Stimulated activated CD4-positive, alpha-beta T cell treated with anti-CD3 and anti-CD28 coated beads, Interleukin-1b, Interleukin-23, amount 100 ng/mL, for 48 hours (primary cell): ENCODE results near the gene ALPK1.
"Not testable (repeated sequence)": the region's sequence is repeated elsewhere in the genome, so short reads cannot be mapped to it uniquely, and the experiment has no call there.

Experiments used
- DNase-seq: peaks from one replicate; pipeline ENCODE4 v3.0.0-alpha.2; 2020

The ALPK1 gene

DNA sequence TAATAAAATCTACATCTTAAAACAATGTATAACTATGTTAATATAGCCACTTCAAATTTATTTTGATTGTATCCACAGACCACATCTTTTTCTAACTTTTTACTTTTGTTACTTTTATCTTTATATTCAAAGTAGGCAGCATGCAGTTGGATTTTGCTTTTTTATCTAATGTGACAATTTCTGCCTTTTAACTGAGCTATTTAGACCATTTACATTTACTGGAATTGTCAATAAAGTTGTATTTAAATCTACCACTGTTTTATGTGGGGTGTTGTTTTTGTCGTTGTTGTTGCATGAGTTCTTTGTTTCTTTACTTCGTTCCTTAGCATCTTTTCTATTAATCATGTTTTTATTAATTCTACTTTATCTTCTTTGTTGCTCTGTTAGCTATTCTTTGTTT is 176.8 kb downstream of the ALPK1 start:
- DNase-seq: no peak

DNA sequence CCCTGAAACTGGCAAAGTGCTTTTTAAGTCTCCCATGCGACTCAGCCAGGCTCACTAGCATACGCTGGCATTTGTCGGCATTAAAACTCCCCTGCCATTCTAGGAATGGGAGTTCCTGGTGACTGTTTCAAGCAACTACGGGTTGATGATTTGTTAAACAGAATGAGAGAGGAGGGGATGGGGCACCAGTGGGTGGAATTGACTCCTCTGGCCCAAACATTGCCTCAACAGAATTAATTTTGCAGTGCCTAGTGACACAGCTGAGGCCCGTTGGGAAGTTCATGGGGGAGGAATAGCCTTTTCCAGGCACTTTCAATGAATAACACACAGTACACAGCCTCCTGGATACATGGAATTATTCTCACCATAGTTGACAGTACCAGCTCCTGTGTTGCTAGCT is 188.8 kb downstream of the ALPK1 start:
- DNase-seq: no peak

DNA sequence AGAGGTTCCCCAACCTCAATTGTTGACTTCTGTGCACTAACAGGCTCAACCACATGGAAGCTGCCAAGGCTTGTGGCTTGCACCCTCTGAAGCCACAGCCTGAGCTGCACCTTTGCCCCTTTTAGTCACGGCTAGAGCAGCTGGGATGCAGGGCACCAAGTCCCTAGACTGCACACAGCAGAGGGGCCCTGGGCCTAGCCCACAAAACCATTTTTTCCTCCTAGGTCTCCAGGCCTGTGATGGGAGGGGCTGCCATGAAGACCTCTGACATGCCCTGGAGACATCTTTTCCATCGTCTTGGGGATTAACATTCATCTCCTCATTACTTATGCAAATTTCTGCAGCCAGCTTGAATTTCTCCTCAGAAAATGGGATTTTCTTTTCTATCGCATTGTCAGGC is 193.6 kb downstream of the ALPK1 start:
- not testable (repeated sequence) for DNase-seq
